Body of pancreas (tissue), 4 donors: Measurements from ENCODE around the gene PSG3.
"Not testable (repeated sequence)": the region's sequence is repeated elsewhere in the genome, so short reads cannot be mapped to it uniquely, and the experiment has no call there.

Experiments used
- CTCF ChIP-seq, 7 experiments: fragments of 450-650 bp in 4 of 7; fragments of 200-600 bp in 3 of 7; sonication (generic) in 3 of 7; IDR thresholded peaks; one replicate each; pipeline ENCODE4 v1.5.1; 2016 to 2019; ENCODE audit warnings: antibody characterized with exemption in 7 of 7
- POLR2A ChIP-seq, 3 donors: fragments of 450-650 bp; IDR thresholded peaks; one replicate each; pipeline ENCODE4 v1.6.1; 2016; ENCODE audit warnings: antibody characterized with exemption in 3 of 3, mild to moderate bottlenecking in 2 of 3

DNA sequence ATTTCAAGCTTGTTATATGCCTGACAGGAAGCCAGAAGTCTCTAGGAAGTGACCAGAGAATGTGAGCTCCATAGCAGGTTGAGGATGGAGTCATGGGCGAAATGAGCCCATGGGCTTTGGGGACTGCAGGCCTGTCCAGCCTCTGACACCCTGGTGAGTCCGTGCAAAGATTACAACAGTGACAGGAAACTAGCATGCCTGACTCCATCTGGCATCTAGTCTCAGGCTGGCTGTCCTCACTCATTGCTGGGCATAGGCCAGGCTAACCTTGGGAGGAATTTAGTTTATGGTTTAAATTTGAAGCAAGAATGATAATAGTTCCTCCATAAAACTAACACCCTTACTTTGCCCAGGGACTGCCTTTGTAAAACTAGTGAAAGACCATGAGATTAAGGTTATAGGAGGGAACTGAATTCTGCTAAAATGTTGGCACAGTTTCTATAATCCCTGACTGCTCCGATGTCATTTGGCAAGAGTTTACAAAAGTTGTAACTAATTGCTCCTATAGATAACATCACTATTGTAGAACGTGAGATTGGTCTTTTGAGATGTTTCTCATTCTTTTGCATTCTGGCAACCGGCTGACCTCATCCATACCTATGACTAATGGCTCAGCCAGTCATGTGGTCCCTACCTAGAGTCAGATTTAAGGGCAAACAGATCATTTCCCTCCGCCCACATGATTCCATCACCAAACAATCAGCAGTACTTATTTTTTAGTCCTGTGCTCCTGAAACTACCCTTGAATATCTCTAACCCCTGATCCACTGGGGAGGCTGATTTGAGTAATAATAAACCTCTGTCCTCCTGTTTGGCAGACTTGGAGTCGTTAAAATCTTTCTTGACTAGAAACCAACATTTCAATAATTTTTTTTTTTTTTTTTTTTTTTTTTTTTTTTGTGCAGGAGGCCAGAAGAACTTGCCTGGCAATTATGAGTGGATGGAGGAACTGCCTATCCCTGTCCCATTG lies 21.0 kb upstream of the PSG3 start:
- TF ChIP-seq CTCF, POLR2A (IDR thresholded peaks at IDR 0.05): not testable (repeated sequence)
